Skeletal muscle tissue (tissue), 4 donors: ENCODE data around the gene ASB7. TPM values are rescaled to one million over a fixed set of nuclear protein-coding genes. Genes with fewer than 3 reads are reported as not detected.

Experiments
- H3K27ac ChIP-seq: one replicate; pipeline ENCODE4 v1.7.0; 2013; ENCODE audit warnings: mild to moderate bottlenecking, low read depth, low read length, inconsistent platforms
- H3K27me3 ChIP-seq, 3 donors: one replicate each; pipeline ENCODE4 v1.7.0; 2013; ENCODE audit warnings: low read length in 3 of 3; ENCODE audit not compliant: control insufficient read depth in 3 of 3, insufficient read depth in 3 of 3
- H3K36me3 ChIP-seq, 3 donors: one replicate each; pipeline ENCODE4 v1.7.0; 2013; ENCODE audit warnings: low read length in 3 of 3; ENCODE audit not compliant: control insufficient read depth in 3 of 3, insufficient read depth in 3 of 3
- H3K4me1 ChIP-seq, 3 donors: one replicate each; pipeline ENCODE4 v1.7.0; 2013; ENCODE audit warnings: low read length in 3 of 3, mild to moderate bottlenecking in 3 of 3; ENCODE audit not compliant: control insufficient read depth in 3 of 3, insufficient read depth in 3 of 3
- H3K4me3 ChIP-seq, 3 donors: one replicate each; pipeline ENCODE4 v1.7.0; 2013; ENCODE audit warnings: low read length in 3 of 3
- H3K9ac ChIP-seq, 3 donors: one replicate each; pipeline ENCODE4 v1.7.0; 2013; ENCODE audit warnings: low read length in 3 of 3, mild to moderate bottlenecking in 3 of 3, moderate library complexity in 2 of 3, low read depth in 1 of 3
- H3K9me3 ChIP-seq, 3 donors: one replicate each; pipeline ENCODE4 v1.7.0; 2013; ENCODE audit warnings: low read length in 3 of 3; ENCODE audit not compliant: control insufficient read depth in 3 of 3
- total RNA-seq: library from RNA; depleted of rRNA; stranded (reverse); fragments of >200 nt; gene quantifications from one replicate; pipeline ENCODE4 v1.2.3, GENCODE V29; 2014
- donor health status: Osteomylitis.

Gene ASB7
- total RNA-seq, 1 donor from 2014 or later: 9.4 TPM

DNA sequence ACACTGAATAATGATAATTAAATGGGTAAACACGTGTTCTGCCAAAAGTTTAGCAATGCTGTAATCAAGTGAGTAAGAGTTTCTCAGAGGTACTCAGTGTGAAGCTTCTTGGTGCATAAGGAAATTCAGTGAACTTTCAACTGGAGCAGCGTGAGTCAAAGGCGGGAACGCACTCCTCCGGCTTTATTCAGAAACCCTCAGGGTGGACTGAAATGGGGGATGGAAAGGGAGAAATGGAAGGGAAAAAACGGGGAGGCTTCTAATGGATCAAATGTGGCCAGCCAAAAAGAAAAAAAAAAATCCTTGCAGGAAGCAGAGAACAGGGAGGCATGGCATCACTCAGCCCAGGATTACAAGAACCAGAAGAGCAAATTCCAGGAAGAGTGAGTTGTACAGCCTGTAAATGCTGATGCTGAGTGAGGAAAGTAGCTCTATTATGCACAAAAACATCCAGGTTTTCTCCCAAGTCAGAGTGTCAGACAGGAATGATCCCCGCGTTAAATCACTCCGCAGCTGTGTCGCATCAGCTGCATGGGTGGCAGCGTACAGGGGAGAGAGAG lies 85.3 kb downstream of the ASB7 start:
- no peak overlapping the region for H3K9ac ChIP-seq
- peak overlapping the region; percentile 84 for H3K27ac ChIP-seq
- peaks cover 0 to 5% (median 4%) of the 10 kb centered on the region in 3 donors for H3K4me1 ChIP-seq
- H3K36me3 ChIP-seq: no peaks in the 10 kb centered on the region
- no peak overlapping the region for H3K4me3 ChIP-seq
- no peaks in the 10 kb centered on the region for H3K9me3 ChIP-seq
- peaks cover 10 to 14% (median 13%) of the 10 kb centered on the region in 3 donors for H3K27me3 ChIP-seq

DNA sequence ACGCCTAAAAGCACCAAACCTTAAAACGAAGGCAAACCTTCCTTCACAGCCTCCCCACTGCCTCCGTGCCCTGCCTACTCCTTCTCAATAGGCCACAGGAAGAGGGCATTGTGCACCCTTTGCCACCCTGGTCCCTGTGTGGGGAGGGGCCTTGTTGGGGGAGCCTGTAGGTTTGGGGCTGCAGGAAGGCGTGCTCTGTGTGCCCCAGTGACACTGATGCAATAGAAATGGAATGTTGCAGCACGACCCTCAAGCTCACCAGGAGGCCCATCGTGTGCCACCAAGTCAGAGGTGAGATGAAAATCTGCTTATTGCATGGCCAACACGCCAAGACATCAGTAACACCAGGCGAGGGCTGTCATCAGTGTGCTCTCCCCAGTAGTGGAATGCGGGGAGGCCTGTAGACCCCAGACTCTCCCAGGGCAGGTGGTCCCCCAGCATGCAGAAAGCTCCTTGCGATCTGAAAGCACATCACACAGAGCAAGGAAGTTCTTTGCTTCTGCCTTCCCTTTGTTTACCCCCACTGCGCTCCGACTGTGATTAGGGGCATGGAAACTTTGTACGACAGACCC lies 86.2 kb downstream of the ASB7 start:
- Histone ChIP-seq H3K9ac (no peak overlapping the region), H3K4me3 (no peak overlapping the region), H3K9me3 (no peaks in the 10 kb centered on the region), H3K27ac (peak overlapping the region; percentile 84), H3K4me1 (peaks cover 0 to 5% (median 4%) of the 10 kb centered on the region in 3 donors), H3K36me3 (no peaks in the 10 kb centered on the region), H3K27me3 (peaks cover 10 to 14% (median 13%) of the 10 kb centered on the region in 3 donors)

DNA sequence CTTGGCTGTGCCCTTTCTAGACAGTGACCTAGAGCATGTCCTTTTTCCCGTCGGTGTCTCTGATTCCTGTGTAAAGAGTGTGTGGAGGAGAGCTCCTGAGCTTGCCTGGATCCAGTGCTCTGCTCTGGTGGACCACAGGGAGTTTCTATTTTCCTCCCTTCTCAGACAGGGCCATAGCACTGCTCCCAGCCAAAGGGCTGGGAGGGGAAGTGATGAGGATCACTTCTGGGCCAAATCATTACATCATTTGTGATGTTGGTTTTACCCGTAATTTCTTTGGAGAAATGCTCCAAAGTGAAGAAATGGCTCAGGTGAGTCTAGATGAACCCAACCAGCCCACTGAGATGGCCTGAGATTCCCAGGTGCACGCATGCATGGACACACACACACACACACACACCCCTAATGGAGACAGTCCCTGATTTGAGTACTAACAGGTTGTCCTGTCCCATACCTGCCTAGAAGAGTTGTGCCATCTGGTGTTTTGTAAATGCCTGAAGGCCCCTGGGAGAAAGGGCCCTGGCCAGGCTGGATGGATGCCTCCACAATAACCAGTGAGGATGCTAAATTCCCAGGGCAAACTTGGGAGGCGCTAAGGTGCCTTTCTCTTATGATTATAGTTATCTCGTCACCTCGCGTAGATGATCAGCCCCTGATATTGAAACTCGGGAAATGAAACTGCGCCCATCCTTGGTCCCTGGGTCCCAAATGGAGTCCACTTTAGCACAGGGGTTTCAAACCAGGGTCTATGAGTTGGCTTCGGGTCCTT lies 86.9 kb downstream of the ASB7 start:
- peaks cover 10 to 14% (median 13%) of the 10 kb centered on the region in 3 donors for H3K27me3 ChIP-seq
- no peak overlapping the region for H3K9ac ChIP-seq
- H3K4me3 ChIP-seq: no peak overlapping the region
- H3K4me1 ChIP-seq: peaks cover 4 to 5% (median 4%) of the 10 kb centered on the region in 3 donors
- H3K9me3 ChIP-seq: no peaks in the 10 kb centered on the region
- H3K27ac ChIP-seq: peak overlapping the region; percentile 84
- no peaks in the 10 kb centered on the region for H3K36me3 ChIP-seq

DNA sequence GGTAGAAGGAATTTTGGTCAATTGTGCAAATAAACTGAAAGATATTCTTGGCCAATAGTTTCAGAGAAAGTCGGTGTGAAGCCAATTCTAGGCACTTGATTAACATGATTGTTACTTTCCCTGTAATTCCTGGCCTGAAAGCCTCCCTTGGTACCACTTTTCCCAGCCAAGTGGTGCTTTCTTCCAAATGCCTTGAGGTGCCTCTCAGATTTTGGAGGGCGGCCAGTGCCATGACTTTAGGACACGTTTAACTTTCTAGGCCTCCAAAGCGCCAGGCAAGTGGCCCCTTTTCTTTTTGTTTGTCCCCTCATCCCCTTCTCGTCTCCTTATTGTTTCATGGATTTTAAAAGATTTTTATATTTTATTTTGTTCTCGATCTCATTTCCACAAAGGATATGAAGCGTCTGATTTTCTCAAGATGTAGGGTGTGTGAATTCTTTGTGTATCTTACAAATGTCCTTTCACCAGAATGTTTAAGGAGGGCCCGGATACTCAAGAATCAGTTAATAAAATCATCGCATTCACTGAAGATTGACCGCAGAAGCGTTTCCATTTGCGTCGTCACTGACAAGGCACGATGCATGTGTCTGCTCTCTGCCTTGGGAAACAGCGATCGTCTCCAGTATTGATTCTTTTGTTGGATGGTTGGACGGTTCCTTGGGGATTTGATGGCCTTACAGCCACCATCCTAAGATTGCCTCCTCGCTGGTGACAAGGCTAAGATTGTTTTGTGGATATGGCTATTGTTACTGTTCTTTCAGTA lies 87.8 kb downstream of the ASB7 start:
- no peaks in the 10 kb centered on the region for H3K36me3 ChIP-seq
- H3K4me1 ChIP-seq: peaks cover 4 to 7% (median 5%) of the 10 kb centered on the region in 3 donors
- H3K9me3 ChIP-seq: no peaks in the 10 kb centered on the region
- H3K9ac ChIP-seq: no peak overlapping the region
- H3K4me3 ChIP-seq: no peak overlapping the region
- H3K27ac ChIP-seq: no peak overlapping the region
- H3K27me3 ChIP-seq: peaks cover 10 to 14% (median 11%) of the 10 kb centered on the region in 3 donors

DNA sequence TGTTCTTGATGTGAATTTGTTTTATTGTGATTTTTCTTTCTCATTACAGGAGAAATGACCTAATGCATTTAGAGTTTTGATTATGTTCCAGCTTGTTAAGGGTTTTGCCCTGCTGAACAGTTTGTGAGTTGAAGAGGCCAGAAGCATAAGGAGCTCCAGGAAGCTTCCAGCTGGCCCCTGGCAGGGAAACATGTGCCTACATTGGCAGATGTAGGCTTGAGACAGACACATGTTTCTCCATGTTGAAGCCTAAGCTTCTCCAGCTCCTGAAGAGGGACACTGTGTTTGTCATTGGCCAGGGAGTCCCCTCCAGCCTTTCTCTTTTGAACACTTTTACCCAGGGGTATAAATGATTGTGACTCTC lies 88.4 kb downstream of the ASB7 start:
- Histone ChIP-seq H3K9me3 (no peaks in the 10 kb centered on the region), H3K9ac (no peak overlapping the region), H3K27ac (no peak overlapping the region), H3K27me3 (peaks cover 9 to 14% (median 10%) of the 10 kb centered on the region in 3 donors), H3K4me3 (no peak overlapping the region), H3K36me3 (no peaks in the 10 kb centered on the region), H3K4me1 (peaks cover 4 to 7% (median 5%) of the 10 kb centered on the region in 3 donors)

DNA sequence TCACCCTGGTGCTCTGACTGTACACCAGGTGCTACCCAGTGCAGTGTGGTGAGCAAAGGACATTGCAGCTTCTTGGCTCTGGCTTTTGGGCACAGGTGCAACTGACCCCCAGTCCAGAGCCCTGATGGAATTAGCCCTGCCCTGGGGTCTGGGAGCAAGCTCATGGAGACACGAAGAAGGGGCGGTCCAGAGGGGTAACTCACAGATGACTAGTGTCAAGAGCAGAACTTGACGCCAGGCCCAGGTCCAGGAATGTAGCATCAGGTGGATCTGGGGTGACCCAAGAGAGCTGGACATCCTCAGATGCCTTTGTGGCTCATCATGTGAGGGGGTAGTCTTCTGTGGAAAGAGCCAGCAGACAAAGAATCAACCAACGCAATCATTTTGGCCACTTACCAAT lies 88.9 kb downstream of the ASB7 start:
- H3K27ac ChIP-seq: no peak overlapping the region
- H3K9me3 ChIP-seq: no peaks in the 10 kb centered on the region

DNA sequence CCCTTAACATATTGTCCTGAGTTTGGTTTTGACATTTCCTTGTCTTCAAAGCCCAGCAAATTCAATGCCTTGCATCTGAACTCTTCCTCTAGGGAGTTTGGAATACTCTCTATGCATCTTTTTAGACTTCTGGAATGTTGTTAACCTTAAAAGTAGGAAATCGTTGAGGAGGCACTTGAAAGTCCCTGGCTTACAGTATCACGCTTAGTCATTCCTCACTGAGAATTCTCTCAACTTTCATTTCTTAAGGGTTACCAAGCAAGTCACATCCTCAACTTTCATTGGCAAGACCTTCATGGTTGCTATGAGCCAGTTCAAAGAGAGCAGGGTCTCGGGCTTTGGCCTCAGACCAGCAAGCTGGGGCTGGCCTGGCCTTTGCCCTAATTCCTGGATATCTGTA lies 89.9 kb downstream of the ASB7 start:
- Histone ChIP-seq H3K9me3 (no peaks in the 10 kb centered on the region), H3K27me3 (peaks cover 0 to 4% (median 0%) of the 10 kb centered on the region in 3 donors), H3K9ac (no peak overlapping the region), H3K4me1 (peaks cover 0 to 7% (median 5%) of the 10 kb centered on the region in 3 donors), H3K36me3 (no peaks in the 10 kb centered on the region), H3K27ac (no peak overlapping the region), H3K4me3 (no peak overlapping the region)

More for the DNA sequence above, 88.9 kb downstream of the ASB7 start:
- Histone ChIP-seq H3K9ac (no peak overlapping the region), H3K27me3 (peaks cover 5 to 9% (median 6%) of the 10 kb centered on the region in 3 donors), H3K4me1 (peaks cover 4 to 7% (median 5%) of the 10 kb centered on the region in 3 donors), H3K4me3 (no peak overlapping the region), H3K36me3 (no peaks in the 10 kb centered on the region)

DNA sequence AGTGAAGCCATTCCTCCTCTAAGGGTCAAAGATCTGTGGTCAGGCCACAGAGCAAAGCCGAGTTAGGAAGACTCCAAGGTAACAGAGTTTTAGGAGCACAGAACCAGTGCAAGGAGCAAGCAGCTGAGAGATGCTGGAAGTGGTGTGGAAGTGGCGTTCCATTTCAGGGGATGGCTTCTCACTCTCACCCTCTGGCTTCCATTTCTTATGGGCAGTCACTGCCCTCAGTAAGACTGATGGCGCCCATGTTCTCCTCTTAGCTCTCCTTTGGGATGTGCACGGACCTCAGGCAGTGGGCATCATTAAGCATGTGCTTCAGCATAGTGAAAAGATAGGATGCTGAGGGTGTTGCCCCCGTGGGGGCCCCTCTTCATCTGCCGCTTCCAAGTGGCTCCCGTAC lies 90.3 kb downstream of the ASB7 start:
- H3K27me3 ChIP-seq: peaks cover 0 to 4% (median 0%) of the 10 kb centered on the region in 3 donors
- peaks cover 0 to 7% (median 5%) of the 10 kb centered on the region in 3 donors for H3K4me1 ChIP-seq
- no peaks in the 10 kb centered on the region for H3K9me3 ChIP-seq
- H3K9ac ChIP-seq: no peak overlapping the region
- H3K36me3 ChIP-seq: no peaks in the 10 kb centered on the region
- no peak overlapping the region for H3K4me3 ChIP-seq
- no peak overlapping the region for H3K27ac ChIP-seq

DNA sequence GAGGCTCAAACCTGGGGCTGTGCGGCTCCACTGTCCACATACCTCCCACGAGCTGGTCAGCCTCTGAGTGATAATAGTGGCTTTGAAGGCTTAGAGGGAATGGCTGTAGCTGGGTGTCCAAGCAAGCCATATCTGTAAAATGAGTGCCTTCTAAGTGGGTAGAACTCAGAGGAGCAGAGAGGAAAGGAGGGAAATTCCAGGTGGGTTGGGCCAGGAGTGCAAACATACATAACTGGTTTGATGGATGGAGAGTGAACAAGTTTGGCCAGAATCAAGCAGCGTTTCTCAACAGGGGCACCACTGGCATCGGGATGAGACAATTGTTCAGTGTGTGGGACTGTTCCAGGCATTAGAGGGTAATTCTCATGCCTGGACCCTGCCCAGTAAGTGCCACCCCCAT lies 91.1 kb downstream of the ASB7 start:
- Histone ChIP-seq H3K9me3 (no peaks in the 10 kb centered on the region), H3K4me1 (peaks cover 0 to 7% (median 0%) of the 10 kb centered on the region in 3 donors), H3K9ac (no peak overlapping the region), H3K36me3 (no peaks in the 10 kb centered on the region), H3K27me3 (peaks cover 0 to 1% (median 0%) of the 10 kb centered on the region in 3 donors), H3K4me3 (no peak overlapping the region), H3K27ac (peak overlapping the region; percentile 77)
